DMS 273 (cell line): Measurements from ENCODE around the gene SLC45A2.
A peak's percentile ranks its signal among the peaks of the same experiment; 100 is the strongest.
"Not testable (repeated sequence)": the region's sequence is repeated elsewhere in the genome, so short reads cannot be mapped to it uniquely, and the experiment has no call there.

ENCODE experiments used
- DNase-seq: peaks from one replicate; lab custom pipeline; 2025; ENCODE audit not compliant: unreplicated experiment; lab: John Stamatoyannopoulos, UW

SLC45A2 gene

GRCh38 chr5:33929925-33930690 lies 54.4 kb downstream of the SLC45A2 start:
- no peak for DNase-seq

GRCh38 chr5:33928283-33928682 lies 56.2 kb downstream of the SLC45A2 start:
- no peak for DNase-seq

- DNase-seq = no peak
Measured at GRCh38 chr5:33927685-33928084, 56.8 kb downstream of the SLC45A2 start.

GRCh38 chr5:33925278-33925677 lies 59.2 kb downstream of the SLC45A2 start:
- DNase-seq = no peak

- DNase-seq = no peak
Measured at GRCh38 chr5:33921002-33921401, 63.5 kb downstream of the SLC45A2 start.

GRCh38 chr5:33914844-33915243 lies 69.6 kb downstream of the SLC45A2 start:
- DNase-seq = not testable (repeated sequence)

GRCh38 chr5:33906248-33906647 lies 78.2 kb downstream of the SLC45A2 start:
- peak; percentile 1 for DNase-seq

GRCh38 chr5:33905381-33905780 lies 79.1 kb downstream of the SLC45A2 start:
- no peak for DNase-seq

- no peak for DNase-seq
Measured at GRCh38 chr5:33903118-33903517, 81.4 kb downstream of the SLC45A2 start.

- DNase-seq = no peak
Measured at GRCh38 chr5:33901156-33901555, 83.3 kb downstream of the SLC45A2 start.
